Lower lobe of right lung (tissue), 2 donors: Measurements from ENCODE around the gene CACNA1E. TPM values are rescaled to one million over a fixed set of nuclear protein-coding genes. Genes with fewer than 3 reads are reported as not detected.

Experiments
- ATAC-seq, 2 donors: fragments of 200-7000 bp; cut with Tn5 transposase; one replicate each; pipeline ENCODE4 v1.9.1; 2020 to 2022; ENCODE audit warnings: mild to moderate bottlenecking in 2 of 2, moderate library complexity in 2 of 2
- DNase-seq: peaks from one replicate; pipeline ENCODE4 v3.0.0-alpha.2; 2020
- H3K27ac ChIP-seq: fragments of 200-600 bp; one replicate; pipeline ENCODE4 v1.8.0; 2022
- H3K27me3 ChIP-seq: fragments of 200-600 bp; one replicate; pipeline ENCODE4 v1.8.0; 2022; ENCODE audit warnings: low read depth
- H3K36me3 ChIP-seq: fragments of 200-600 bp; one replicate; pipeline ENCODE4 v1.8.0; 2022; ENCODE audit warnings: mild to moderate bottlenecking
- H3K4me1 ChIP-seq: fragments of 200-600 bp; one replicate; pipeline ENCODE4 v1.8.0; 2022
- H3K4me3 ChIP-seq: fragments of 200-600 bp; one replicate; pipeline ENCODE4 v1.8.0; 2022; ENCODE audit warnings: mild to moderate bottlenecking
- H3K9me3 ChIP-seq: fragments of 200-600 bp; one replicate; pipeline ENCODE4 v1.8.0; 2022
- intact Hi-C: fragments of 100-400 bp; cut with DNase I; formaldehyde crosslinking; loops from one replicate; pipeline ENCODE4 v1.11.0; 2022
- total RNA-seq: library from RNA; stranded (reverse); fragmentation: NEBNext Ultra II Directional; extraction: Animal tissue kit (Norgen Biotek cat#: 25700); gene quantifications from one replicate; pipeline ENCODE4 v1.2.1, GENCODE V29; 2021
- TF ChIP-seq, protein P1 (sequence below): fragments of 200-600 bp; IDR thresholded peaks from one replicate; pipeline ENCODE4 v1.8.0; 2022; ENCODE audit warnings: antibody characterized with exemption, mild to moderate bottlenecking
- donor health status: DM: no; HTN: yes; CAD: no; lungs with severe emphysema.

The CACNA1E gene
- total RNA-seq, 1 donor from 2014 or later: 0.27 TPM

- H3K27me3 ChIP-seq: peaks cover 10% of the 10 kb centered on the region
- no peaks in the 10 kb centered on the region for H3K9me3 ChIP-seq
- intact Hi-C loops: no loop called here
- H3K4me3 ChIP-seq: no peak overlapping the region
- no peak overlapping the region for H3K27ac ChIP-seq
- DNase-seq (no peak), ATAC-seq (no peak)
- H3K36me3 ChIP-seq: no peaks in the 10 kb centered on the region
- H3K4me1 ChIP-seq: no peaks in the 10 kb centered on the region
- TF ChIP-seq, protein P1, sequence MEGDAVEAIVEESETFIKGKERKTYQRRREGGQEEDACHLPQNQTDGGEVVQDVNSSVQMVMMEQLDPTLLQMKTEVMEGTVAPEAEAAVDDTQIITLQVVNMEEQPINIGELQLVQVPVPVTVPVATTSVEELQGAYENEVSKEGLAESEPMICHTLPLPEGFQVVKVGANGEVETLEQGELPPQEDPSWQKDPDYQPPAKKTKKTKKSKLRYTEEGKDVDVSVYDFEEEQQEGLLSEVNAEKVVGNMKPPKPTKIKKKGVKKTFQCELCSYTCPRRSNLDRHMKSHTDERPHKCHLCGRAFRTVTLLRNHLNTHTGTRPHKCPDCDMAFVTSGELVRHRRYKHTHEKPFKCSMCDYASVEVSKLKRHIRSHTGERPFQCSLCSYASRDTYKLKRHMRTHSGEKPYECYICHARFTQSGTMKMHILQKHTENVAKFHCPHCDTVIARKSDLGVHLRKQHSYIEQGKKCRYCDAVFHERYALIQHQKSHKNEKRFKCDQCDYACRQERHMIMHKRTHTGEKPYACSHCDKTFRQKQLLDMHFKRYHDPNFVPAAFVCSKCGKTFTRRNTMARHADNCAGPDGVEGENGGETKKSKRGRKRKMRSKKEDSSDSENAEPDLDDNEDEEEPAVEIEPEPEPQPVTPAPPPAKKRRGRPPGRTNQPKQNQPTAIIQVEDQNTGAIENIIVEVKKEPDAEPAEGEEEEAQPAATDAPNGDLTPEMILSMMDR: no peak
Measured at GRCh38 chr1:181475580-181475979, 7.7 kb upstream of the CACNA1E start.

DNA sequence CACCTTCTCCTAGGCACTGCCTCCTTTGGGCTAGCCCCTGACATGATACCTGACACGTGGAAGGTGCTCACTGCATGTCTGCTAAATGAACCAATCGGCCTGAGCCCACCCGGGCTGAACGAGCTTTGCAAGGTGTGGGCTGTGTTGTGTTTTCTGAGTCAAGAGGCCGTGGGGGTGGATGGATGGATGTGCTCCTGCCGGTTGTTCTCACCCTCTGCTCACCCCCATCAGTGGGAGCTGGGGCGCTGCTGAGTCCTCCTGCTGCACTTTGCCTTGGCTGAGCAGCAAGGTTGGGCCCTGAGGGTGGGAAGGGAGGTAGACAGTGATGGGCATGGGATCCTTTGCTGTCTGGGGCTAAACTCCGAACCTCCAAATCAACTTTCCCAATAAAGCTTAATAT is 6.7 kb upstream of the CACNA1E start:
- no peaks in the 10 kb centered on the region for H3K4me1 ChIP-seq
- H3K27me3 ChIP-seq: peaks cover 14% of the 10 kb centered on the region
- intact Hi-C loops: no loop called here

GRCh38 chr1:181478306-181478705 is 5.0 kb upstream of the CACNA1E start:
- TF ChIP-seq, protein P1: no peak
- peaks cover 30% of the 10 kb centered on the region for H3K27me3 ChIP-seq
- no peak for ATAC-seq
- H3K36me3 ChIP-seq: no peaks in the 10 kb centered on the region
- H3K4me1 ChIP-seq: no peaks in the 10 kb centered on the region
- H3K4me3 ChIP-seq: no peak overlapping the region
- intact Hi-C loops: no loop called here
- DNase-seq: no peak
- no peaks in the 10 kb centered on the region for H3K9me3 ChIP-seq
- no peak overlapping the region for H3K27ac ChIP-seq

More for the DNA sequence above, 6.7 kb upstream of the CACNA1E start:
- Histone ChIP-seq H3K9me3 (no peaks in the 10 kb centered on the region), H3K36me3 (no peaks in the 10 kb centered on the region), H3K4me3 (no peak overlapping the region), H3K27ac (no peak overlapping the region)
- ATAC-seq (no peak), DNase-seq (no peak)
- TF ChIP-seq, protein P1: no peak

DNA sequence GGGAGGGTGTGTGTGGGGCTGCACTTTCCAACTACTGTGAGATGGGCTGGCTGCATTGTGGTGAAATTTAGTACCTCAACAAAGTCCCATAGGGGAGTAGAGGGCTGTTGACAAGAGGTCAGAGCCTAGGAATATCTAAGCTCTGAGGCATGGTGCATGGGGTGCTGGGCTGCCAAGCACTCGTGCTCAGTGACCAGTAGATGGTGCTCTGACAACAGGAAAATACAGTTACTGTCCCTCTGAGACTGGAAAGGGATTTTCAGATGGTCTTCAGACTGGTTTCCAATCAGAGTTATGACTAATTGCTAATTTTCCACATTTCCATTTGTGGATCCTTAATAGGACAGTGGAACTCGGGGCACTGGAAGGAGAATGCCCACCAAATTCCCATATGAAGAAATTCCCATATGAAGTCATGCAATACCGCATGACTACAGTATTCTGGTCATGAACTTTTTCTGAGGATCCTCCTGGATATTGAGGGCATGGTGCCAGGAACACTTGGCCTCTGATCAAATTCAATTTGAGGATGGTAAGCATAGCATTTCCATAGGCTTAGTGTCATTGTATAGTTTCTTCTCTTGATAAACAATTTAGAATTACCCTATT is 4.1 kb upstream of the CACNA1E start:
- H3K36me3 ChIP-seq: no peaks in the 10 kb centered on the region
- DNase-seq (peak; percentile 53), ATAC-seq (peak; percentile 80 to 87)
- H3K4me3 ChIP-seq: no peak overlapping the region
- TF ChIP-seq, protein P1: peak; percentile 73
- H3K4me1 ChIP-seq: no peaks in the 10 kb centered on the region
- intact Hi-C loops: no loop called here
- no peak overlapping the region for H3K27ac ChIP-seq
- H3K27me3 ChIP-seq: peaks cover 39% of the 10 kb centered on the region
- H3K9me3 ChIP-seq: no peaks in the 10 kb centered on the region

DNA sequence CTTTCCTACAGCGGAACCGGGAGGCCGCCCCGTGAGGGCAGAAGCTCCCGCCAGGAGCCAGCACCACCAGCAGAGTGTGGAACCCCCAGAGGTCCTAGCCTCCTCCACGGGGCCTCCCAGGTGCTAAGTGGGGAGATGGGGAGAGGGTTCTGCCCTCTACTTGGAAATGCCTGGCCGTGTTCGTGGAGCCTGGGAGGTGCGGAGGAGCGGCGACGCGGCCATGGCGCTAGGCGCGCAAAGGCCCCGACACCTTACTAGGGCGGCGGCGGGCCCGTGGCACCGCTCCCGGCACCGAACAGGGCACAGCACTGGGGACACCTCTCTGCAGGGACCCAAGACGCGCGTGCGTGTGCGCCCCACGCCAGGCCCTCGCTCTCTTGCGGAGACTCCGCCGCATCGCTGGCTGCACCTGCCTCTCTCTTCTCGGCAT is 1.3 kb upstream of the CACNA1E start:
- Histone ChIP-seq H3K36me3 (no peaks in the 10 kb centered on the region), H3K27ac (no peak overlapping the region), H3K27me3 (peaks cover 67% of the 10 kb centered on the region), H3K9me3 (no peaks in the 10 kb centered on the region), H3K4me3 (peak overlapping the region; percentile 35), H3K4me1 (no peaks in the 10 kb centered on the region)
- intact Hi-C loops: no loop called here
- TF ChIP-seq, protein P1: no peak
- DNase-seq: no peak
- ATAC-seq: peak in 1 of 2 donors; percentile 11
